GM18517 (cell line): ENCODE data around the gene RDH14.

Source experiments
- ATAC-seq: cut with Tn5 transposase; IDR thresholded peaks from one replicate; pipeline ENCODE4 v1.9.1; 2021; ENCODE audit warnings: mild to moderate bottlenecking, moderate library complexity; ENCODE audit not compliant: unreplicated experiment

RDH14 gene

DNA sequence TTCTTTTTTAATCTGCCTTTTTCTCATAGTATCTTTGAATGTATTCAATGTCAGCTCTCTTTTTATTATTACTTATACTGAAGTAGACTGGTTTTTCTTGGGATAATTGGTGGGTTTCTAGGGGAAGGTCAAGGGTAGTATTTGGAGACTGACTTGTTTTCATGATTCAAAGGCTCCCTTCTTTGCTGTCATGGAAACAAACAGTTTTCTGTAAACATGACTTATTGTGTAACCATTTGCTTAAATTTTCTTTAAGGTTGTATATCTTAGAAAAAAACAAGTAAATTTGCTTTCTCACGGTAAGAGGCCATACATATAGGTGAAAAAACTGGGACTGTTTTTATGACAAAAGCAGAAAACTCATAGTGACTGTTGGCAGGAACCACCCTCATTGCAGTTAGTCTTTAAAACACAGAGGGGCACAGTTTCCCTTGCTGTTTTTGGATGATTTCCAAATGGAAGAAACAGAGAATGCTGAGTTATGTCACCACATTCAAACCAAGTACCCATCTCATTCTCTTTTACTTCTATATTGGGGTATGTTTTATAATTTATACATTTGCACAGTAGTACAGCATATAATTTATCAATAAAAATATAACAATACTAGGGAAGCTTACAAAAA is 5.8 kb upstream of the RDH14 start:
- ATAC-seq = no peak

DNA sequence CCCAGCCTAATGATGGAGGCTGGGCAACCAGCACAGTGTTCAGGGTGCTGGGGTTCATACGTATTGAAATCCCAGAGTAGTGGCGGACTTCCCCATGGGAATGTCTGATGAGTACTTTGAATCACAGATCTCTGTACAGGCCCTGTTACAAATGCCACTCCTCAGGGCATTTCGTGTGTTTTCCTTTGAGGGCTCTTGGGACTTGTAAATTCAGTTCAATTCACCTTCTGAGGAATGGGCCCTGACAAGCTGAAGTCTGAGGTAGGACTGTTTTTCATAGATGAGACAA is 288 bp upstream of the RDH14 start:
- peak; percentile 7 for ATAC-seq

GRCh38 chr2:18559531-18560030 is 872 bp downstream of the RDH14 start:
- ATAC-seq = peak; percentile 1

DNA sequence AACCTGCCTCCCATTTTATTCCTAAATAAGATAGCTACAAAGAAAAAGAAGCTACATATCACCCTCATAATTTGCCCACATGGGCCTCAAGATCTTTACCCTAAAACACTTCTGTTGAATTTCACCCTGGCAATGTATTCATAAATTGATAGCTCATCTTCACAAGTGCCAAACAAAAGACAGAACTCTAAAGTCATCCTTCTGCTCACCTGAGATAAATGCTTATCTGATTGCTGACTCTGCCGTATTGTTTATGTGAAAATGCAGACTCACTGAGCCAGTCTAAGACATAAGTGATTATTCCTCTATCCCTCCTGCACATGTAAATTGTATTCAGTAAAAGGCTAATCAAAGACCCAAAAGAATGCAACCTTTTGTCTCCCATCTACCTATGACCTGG is 2.0 kb downstream of the RDH14 start:
- no peak for ATAC-seq

DNA sequence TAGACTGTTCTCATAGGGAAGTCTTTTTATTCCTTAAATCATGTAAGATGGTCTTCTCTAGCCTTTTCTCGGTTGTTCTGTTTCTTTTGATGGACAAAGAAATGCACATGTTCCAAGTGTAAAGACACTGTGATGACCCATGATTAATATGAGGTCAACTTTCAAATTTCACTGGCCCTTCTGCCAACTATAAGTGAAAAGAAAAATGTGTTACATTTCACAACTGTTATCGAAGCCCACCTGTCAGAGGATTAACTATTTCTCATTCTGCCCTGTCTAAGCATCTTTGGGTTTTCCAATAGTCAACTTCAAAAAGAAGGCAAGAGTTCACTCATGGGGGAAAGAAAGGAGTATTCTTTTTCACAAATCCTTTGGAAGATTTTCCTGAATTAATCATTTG is 3.3 kb downstream of the RDH14 start:
- no peak for ATAC-seq

GRCh38 chr2:18552351-18553077 is 7.9 kb downstream of the RDH14 start:
- no peak for ATAC-seq

- ATAC-seq = no peak
Observed at GRCh38 chr2:18551623-18552022, 8.8 kb downstream of the RDH14 start.

DNA sequence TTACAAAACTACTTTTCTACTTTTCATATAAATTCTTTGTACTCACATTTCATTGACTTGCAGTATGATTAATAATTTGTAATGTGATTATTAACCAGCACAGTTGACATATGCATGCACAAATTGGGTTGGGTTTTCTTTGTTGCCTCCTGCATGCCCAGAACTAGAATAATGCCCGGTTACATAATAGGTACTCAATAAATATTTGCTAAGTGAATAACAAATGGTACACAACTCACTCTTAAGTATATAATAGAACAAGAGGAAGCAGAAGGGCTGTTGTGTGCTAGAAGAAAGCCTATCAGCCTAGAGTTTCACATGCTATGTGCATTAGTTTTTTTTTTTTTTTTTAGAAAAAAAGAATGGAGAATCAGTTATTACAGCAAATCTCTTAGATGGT is 9.3 kb downstream of the RDH14 start:
- ATAC-seq = no peak

DNA sequence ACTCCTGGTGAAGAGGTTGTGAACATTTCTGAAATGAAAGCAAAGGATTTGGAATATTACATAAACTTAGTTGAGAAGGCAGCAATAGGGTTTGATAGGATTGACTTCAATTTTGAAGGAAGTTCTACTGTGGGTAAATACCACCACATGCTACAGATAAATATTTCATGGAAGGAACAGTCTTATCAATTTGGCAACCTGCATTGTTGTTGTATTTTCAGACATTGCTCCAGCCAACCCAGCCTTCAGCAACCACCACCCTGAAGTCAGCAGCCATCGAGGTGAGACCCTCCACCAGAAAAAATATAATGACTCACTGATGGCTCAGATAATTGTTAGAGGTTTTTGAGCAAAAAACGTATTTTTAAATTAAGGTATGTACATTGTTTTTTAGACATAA is 10.0 kb downstream of the RDH14 start:
- ATAC-seq = no peak

- no peak for ATAC-seq
Observed at GRCh38 chr2:18549083-18549482, 11.4 kb downstream of the RDH14 start.

DNA sequence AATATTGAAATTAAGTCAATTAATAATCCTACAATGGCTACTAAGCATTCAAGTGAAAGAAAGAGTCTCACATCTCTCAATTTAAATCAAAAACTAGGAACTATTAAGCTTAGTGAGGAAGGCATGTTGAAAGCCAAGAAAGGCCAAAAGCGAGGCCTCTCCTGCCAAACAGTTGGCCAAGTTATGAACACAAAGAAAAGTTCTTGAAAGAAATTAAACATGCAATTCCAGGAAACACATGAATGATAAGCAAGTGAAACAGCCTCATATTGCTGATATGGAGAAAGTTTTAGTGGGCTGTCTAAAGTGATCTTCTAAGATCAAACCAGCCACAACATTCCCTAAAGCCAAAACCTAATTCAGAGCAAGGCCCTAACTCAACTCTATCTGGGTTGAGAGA is 11.8 kb downstream of the RDH14 start:
- no peak for ATAC-seq

- no peak for ATAC-seq
Observed at GRCh38 chr2:18546567-18546966, 13.9 kb downstream of the RDH14 start.

- no peak for ATAC-seq
Observed at GRCh38 chr2:18545384-18545783, 15.1 kb downstream of the RDH14 start.

- no peak for ATAC-seq
Observed at GRCh38 chr2:18544171-18544570, 16.3 kb downstream of the RDH14 start.

DNA sequence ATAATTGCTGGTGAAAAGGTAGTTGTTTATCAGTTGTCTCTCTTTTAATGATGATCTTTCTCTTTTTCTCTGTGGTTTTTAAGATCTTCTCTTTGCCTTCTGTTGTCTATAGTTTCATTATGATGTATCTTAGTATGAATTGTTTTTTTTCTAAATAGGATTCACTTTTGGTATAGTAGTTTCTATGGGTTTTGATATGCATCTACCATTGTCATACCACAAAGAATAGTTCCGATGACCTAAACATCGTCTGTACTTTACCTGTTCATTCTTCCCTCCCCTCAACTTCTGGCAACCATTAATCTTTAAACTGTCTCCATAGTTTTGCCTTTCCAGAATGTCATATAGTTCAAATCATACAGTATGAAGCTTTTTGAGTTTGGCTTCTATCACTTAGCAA is 19.6 kb downstream of the RDH14 start:
- ATAC-seq = no peak

- no peak for ATAC-seq
Observed at GRCh38 chr2:18536697-18537096, 23.8 kb downstream of the RDH14 start.

GRCh38 chr2:18536100-18536499 is 24.4 kb downstream of the RDH14 start:
- no peak for ATAC-seq

DNA sequence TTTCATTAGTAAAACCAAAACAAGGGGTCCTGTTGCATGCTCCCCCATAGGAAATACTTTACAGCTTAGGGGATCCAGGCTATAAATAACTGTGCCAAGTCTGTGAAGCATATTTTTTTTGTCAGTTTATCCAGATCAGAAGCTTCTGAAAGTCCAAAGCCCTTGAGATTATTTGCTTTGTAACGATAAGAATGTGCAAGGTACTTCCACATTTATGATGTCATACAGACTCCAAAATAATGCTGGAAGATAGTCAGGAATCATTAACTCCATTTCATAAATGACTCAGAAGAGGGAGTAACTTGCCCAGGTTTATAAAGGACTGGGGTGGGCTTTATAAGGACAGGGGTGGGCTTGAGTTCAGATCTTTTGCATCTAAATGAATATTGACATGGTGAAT is 29.3 kb downstream of the RDH14 start:
- no peak for ATAC-seq

GRCh38 chr2:18527822-18528221 is 32.6 kb downstream of the RDH14 start:
- no peak for ATAC-seq

DNA sequence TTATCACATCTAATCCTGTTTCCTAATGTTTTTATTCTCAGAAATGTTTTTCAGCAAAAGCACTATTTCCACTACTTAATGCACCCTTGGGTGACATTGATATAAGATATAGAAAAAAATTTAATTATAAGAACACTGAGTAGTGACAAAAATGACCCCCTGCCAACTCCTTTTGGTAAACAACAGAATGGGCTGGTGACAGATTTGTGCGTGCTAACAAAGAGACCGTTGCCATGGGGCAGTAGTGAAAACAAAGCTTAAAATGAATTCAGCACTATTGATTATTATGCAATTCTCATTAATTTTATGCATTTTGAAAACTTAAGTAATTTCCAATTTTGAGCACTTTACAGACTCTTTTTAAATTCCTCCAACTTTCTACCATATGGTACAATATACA is 33.1 kb downstream of the RDH14 start:
- ATAC-seq = no peak

- ATAC-seq = no peak
Observed at GRCh38 chr2:18526429-18526828, 34.0 kb downstream of the RDH14 start.

- no peak for ATAC-seq
Observed at GRCh38 chr2:18525852-18526251, 34.6 kb downstream of the RDH14 start.

- ATAC-seq = no peak
Observed at GRCh38 chr2:18525236-18525635, 35.2 kb downstream of the RDH14 start.
